Measurements from ENCODE around the gene SHMT2.

GRCh38 chr12:57205931-57206330 is 23.6 kb upstream of the SHMT2 start:
- no peak for TF ChIP-seq POU6F1 (CRISPR knock-in tag; IDR thresholded peaks at IDR 0.05; ENCODE audit: borderline replicate concordance, low read depth)
- TF ChIP-seq TSHZ2 (CRISPR knock-in tag; IDR thresholded peaks at IDR 0.05) = no peak
- TF ChIP-seq ZC3H10 (CRISPR knock-in tag; IDR thresholded peaks at IDR 0.05) = no peak
- TF ChIP-seq OSR1 (CRISPR knock-in tag; IDR thresholded peaks at IDR 0.05) = no peak
- TF ChIP-seq ZFP3 (CRISPR knock-in tag; IDR thresholded peaks at IDR 0.05) = no peak
- no peak for TF ChIP-seq PPARA (CRISPR knock-in tag; IDR thresholded peaks at IDR 0.05; ENCODE audit: borderline replicate concordance)
- TF ChIP-seq ZNF565 (CRISPR knock-in tag; conservative IDR thresholded peaks at IDR 0.05; ENCODE audit: low read depth) = no peak
- TF ChIP-seq CSRNP3 (CRISPR knock-in tag; IDR thresholded peaks at IDR 0.05) = no peak
- TF ChIP-seq RARB (CRISPR knock-in tag; IDR thresholded peaks at IDR 0.05) = no peak
- TF ChIP-seq BACH2 (CRISPR knock-in tag; IDR thresholded peaks at IDR 0.05; ENCODE audit: borderline replicate concordance) = no peak
